GM20000 (cell line): ENCODE data around the gene DNER.

ENCODE experiments used
- DNase-seq: peaks from one replicate; pipeline ENCODE4 v3.0.0; 2012; ENCODE audit warnings: low spot score
- CTCF ChIP-seq: IDR thresholded peaks from 2 replicates; pipeline ENCODE4 v1.5.1; 2012; ENCODE audit warnings: mild to moderate bottlenecking, control low read depth; ENCODE audit errors: extremely low read depth, missing control alignments

Gene DNER

DNA sequence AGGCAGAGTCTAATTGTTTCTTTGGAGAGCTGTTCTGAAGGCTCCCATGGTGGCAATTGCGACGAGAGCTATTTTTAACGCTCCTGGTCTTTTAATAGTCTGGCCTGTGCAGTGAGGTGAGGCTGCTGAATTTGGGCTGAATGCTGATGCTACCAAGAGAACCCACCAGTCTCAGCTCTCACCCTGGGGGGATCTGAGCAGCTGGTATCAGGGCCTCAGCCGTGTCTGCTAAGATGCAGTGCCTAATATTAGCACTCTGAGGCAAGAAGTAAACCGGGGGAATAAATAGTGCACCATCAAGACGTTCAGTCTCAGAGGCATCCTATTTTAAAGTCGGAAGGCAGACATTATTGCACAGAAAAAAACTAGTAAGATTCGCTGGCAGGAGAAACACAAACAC lies 228.5 kb downstream of the DNER start:
- no peak for DNase-seq
- no peak for TF ChIP-seq CTCF

DNA sequence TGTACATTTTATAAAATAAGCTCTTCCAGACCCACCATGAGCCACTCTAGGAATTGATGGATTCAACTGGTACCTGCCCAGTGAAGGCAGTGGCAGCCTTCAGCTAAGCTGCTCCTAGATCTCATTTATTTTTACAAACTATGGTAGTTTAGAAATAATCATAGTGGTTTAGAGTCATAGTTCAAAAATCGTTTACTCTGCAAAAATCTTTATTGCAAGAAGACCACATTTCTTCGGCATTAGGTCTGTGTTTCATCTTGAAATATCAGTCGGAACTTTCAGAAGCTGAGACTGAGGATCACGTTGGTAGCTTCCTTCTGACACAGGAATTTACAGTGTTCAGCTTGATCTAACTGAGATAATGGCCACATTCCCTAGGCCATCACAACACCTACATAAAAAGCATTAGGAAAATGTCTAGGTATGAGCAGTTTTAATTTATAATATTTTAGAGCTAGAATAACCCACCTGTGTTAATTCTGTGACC lies 237.0 kb downstream of the DNER start:
- no peak for TF ChIP-seq CTCF
- DNase-seq: no peak

GRCh38 chr2:229475778-229476177 lies 238.6 kb downstream of the DNER start:
- TF ChIP-seq CTCF: no peak
- no peak for DNase-seq

DNA sequence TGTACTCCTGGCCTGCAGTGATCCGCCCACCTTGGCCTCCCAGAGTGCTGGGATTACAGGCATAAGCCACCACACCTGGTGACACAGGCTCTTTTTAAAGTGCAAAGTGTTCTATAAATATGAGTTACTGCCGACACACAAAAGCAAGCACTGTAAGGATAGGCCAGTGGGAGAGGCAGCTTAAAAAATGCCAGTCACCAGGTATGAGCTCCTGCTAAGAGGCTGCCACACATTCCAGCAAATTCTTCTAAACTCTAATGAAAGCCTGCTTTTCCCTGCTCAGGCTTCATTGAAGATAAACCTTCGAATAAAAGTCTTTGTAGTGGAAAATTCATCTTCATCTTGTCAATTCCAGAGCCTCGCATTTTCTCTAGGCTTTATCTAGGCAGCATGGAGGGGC lies 240.2 kb downstream of the DNER start:
- no peak for DNase-seq
- TF ChIP-seq CTCF: no peak

DNA sequence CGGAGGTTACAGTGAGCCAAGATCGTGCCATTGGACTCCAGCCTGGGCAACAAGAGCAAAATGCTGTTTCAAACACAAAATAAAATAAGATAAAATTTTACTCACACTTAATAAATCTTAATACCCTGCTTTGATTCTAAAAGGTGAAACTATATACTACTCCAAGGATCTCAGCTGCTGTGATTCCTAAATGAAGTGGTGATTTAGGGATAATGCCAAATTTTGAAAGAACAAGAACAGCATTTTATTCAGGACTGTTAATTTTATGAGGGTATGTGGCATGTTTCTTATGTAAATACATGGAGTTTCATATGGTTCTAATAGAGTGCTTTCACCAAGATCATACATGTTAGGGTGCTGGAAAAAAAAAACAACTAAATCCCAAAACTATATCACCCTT lies 243.6 kb downstream of the DNER start:
- DNase-seq: no peak
- no peak for TF ChIP-seq CTCF

DNA sequence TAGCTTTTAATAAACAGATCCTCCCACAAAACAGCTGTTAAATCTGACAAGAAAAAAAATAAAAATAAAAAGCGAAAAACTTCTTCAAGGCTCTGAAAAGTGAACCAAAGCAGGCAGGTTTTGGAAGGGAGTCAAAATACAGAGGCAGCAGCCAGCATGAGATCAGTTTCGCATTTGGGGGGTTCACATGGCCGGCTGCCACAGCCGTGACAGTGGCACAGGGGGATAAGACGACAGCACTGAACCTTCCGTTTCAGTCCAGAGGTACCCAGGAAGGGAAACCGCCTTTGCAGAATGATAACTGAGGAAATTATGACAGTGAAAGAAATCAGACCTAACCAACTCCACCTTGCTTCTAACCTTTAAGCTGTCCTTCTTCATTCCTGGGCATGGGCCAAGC lies 246.6 kb downstream of the DNER start:
- DNase-seq: no peak
- no peak for TF ChIP-seq CTCF

GRCh38 chr2:229463841-229464346 lies 250.5 kb downstream of the DNER start:
- TF ChIP-seq CTCF: no peak
- DNase-seq: no peak
